ENCODE results near the gene RBM38. TPM values are rescaled to one million over a fixed set of nuclear protein-coding genes. Genes with fewer than 3 reads are reported as not detected.

The RBM38 gene
- total and polyA plus RNA-seq, 2 of the 4 experiments (the other 2 are of a cell fraction) = 5.2 to 11.9 TPM

DNA sequence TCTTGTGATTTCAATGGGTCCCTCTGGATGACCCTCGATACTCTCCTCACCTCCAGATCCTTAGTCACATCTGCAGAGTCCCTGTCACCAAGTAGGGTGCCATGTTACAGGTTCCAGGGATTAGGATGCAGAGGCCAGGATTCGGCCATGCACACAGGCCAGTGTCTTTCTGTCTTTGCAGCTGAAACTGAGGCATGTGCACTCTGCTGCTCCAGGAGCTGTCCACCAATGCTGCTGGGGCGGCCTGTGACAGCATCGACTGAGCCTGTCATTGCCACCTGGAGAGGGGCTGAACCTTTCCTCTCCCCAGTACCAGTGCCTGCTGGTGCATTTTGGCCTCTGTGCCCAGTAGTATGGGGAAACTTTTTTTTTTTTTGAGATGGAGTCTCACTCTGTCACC is 4.4 kb upstream of the RBM38 start:
- Histone ChIP-seq H3K9ac (ENCODE audit: low read depth, low read length) (no peak overlapping the region), H2AFZ (replicated peaks; ENCODE audit: low read length, poor library complexity) (no peak overlapping the region), H3K56ac (ENCODE audit: extremely low read depth, insufficient read depth, low read length) (no peak overlapping the region), H2AK9ac (replicated peaks; ENCODE audit: low read depth, low read length, poor library complexity) (no peak overlapping the region), H2BK20ac (ENCODE audit: low read depth, low read length) (no peak overlapping the region), H3K27me3 (ENCODE audit: control insufficient read depth, insufficient read depth, low read length) (no peaks in the 10 kb centered on the region), H3K36me3 (ENCODE audit: control insufficient read depth, insufficient read depth, low read length) (peaks cover 5% of the 10 kb centered on the region; the same call in 1 of the 2 replicates), H3K27ac (ENCODE audit: insufficient read depth, low read length) (no peak overlapping the region), H2BK15ac (ENCODE audit: low read depth, low read length) (no peak overlapping the region), H2AK5ac (ENCODE audit: low read depth, low read length) (no peak overlapping the region), H3K4me3 (ENCODE audit: insufficient read depth, low read depth, low read length) (no peak overlapping the region), H3K18ac (ENCODE audit: low read depth, low read length) (no peak overlapping the region), H3K9me3 (ENCODE audit: control insufficient read depth, insufficient read depth, low read length) (no peaks in the 10 kb centered on the region), H3K79me1 (ENCODE audit: low read depth in 1 of 2, low read length in 2 of 2) (no peaks in the 10 kb centered on the region; a peak in 1 of 4 replicates), H3K9me1 (ENCODE audit: insufficient read depth, low read length) (0 out of 2 replicates have a peak, but pooled peaks cover 3% of the 10 kb centered on the region), H4K20me1 (ENCODE audit: insufficient read depth, low read length) (no peaks in the 10 kb centered on the region), H3K4me2 (ENCODE audit: low read depth, low read length) (no peak overlapping the region), H3K4me1 (ENCODE audit: control insufficient read depth, insufficient read depth, low read length) (no peaks in the 10 kb centered on the region), H3K23ac (ENCODE audit: low read depth, low read length) (no peak overlapping the region), H3K4ac (ENCODE audit: low read depth, low read length) (no peak overlapping the region), H4K8ac (ENCODE audit: low read depth in 2 of 2, low read length in 2 of 2) (no peak overlapping the region), H4K5ac (ENCODE audit: low read depth, low read length) (no peak overlapping the region), H2BK5ac (ENCODE audit: low read depth, low read length, poor library complexity, severe bottlenecking) (no peak overlapping the region), H4K91ac (ENCODE audit: insufficient read depth, low read depth, low read length) (no peak overlapping the region), H3K14ac (replicated peaks; ENCODE audit: low read depth, low read length) (no peak overlapping the region), H2BK120ac (ENCODE audit: low read depth, low read length) (no peak overlapping the region)
- ATAC-seq (ENCODE audit: low read depth) = no peak
- TF ChIP-seq MAFK (IDR thresholded peaks at IDR 0.05; ENCODE audit: low read depth, low read length) (no peak), RFX5 (IDR thresholded peaks at IDR 0.05; ENCODE audit: low read depth, low read length) (no peak), FOS (IDR thresholded peaks at IDR 0.05; ENCODE audit: low read depth, low read length) (no peak), MAZ (IDR thresholded peaks at IDR 0.05; ENCODE audit: borderline replicate concordance, low read depth, low read length) (no peak), MXI1 (IDR thresholded peaks at IDR 0.05; ENCODE audit: borderline replicate concordance, low read depth, low read length) (no peak), CTCF (conservative IDR thresholded peaks at IDR 0.05; ENCODE audit: low read depth, low read length) (no peak), POLR2A (IDR thresholded peaks at IDR 0.05; ENCODE audit: low read depth, low read length) (no peak), CEBPB (IDR thresholded peaks at IDR 0.05; ENCODE audit: low read depth, low read length) (no peak), USF2 (IDR thresholded peaks at IDR 0.05; ENCODE audit: low read depth, low read length) (no peak), RAD21 (IDR thresholded peaks at IDR 0.05; ENCODE audit: low read length) (no peak), CHD1 (IDR thresholded peaks at IDR 0.05; ENCODE audit: low read depth, low read length) (no peak), ELK1 (IDR thresholded peaks at IDR 0.05; ENCODE audit: borderline replicate concordance, low read depth, low read length) (no peak), SMC3 (IDR thresholded peaks at IDR 0.05; ENCODE audit: low read depth, low read length) (no peak), RCOR1 (IDR thresholded peaks at IDR 0.05; ENCODE audit: insufficient replicate concordance, low read length) (no peak)
- POLR2A ChIA-PET (ENCODE audit: unreplicated experiment) = no interaction called here
- DNase-seq = no peak
- dilution Hi-C loops (cut with HindIII; ENCODE audit: low sequenced_read_pairs, unreplicated experiment) (no loop called here), in situ Hi-C loops (cut with MboI; ENCODE audit: low sequenced_read_pairs) (loop anchor here (5.0 to 25.0 kb wide), 4 partner anchors 111 to 1651 kb away; partner anchors contain the start of genes ATP5F1E and PRELID3B), intact Hi-C loops (cut with micrococcal nuclease) (loop anchor here (5.0 to 10.0 kb wide), 2 partner anchors 828 to 1511 kb away; no protein-coding TSS in a partner anchor)
- 100% methylated on average over 1 of the region's 4 CpGs; no CpG with 5 or more reads in 1 of the 2 experiments for WGBS, 2 experiments (ENCODE audit: extremely low coverage in 2 of 2, insufficient read length in 1 of 2)
- CTCF ChIA-PET = no interaction called here
- no TSS peak for BruUV-seq (replicated peaks)

Measured in IMR-90 (cell line).